Uterus (tissue), 4 donors: ENCODE measurements around the gene SLC8A1. TPM values are rescaled to one million over a fixed set of nuclear protein-coding genes. Genes with fewer than 3 reads are reported as not detected.

Experiments used
- DNase-seq, 2 donors: peaks; one replicate each; pipeline ENCODE4 v3.0.0-alpha.2; 2019 to 2020
- H3K27ac ChIP-seq, 2 donors: fragments of 200-600 bp; sonication (generic); 1 replicate in 1 of 2; 2 replicates in 1 of 2; pipeline ENCODE4 v1.5.1; 2016 to 2018
- H3K27me3 ChIP-seq, 2 donors: fragments of 200-600 bp; sonication (generic); one replicate each; pipeline ENCODE4 v1.5.1; 2018 to 2019; ENCODE audit warnings: control low read depth in 1 of 2
- H3K36me3 ChIP-seq, 2 donors: fragments of 200-600 bp; sonication (generic); one replicate each; pipeline ENCODE4 v1.5.1; 2019; ENCODE audit warnings: control low read depth in 1 of 2
- H3K4me1 ChIP-seq, 2 donors: fragments of 200-600 bp; sonication (generic); one replicate each; pipeline ENCODE4 v1.5.1; 2018 to 2019; ENCODE audit warnings: control low read depth in 1 of 2
- H3K4me3 ChIP-seq, 2 donors: fragments of 200-600 bp; sonication (generic); 1 replicate in 1 of 2; 2 replicates in 1 of 2; pipeline ENCODE4 v1.5.1; 2018 to 2019; ENCODE audit warnings: mild to moderate bottlenecking in 1 of 2
- H3K9me3 ChIP-seq, 2 donors: fragments of 200-600 bp; sonication (generic); one replicate each; pipeline ENCODE4 v1.5.1; 2019; ENCODE audit warnings: control low read depth in 1 of 2
- POLR2A ChIP-seq, 2 donors: fragments of 450-650 bp; IDR thresholded peaks; one replicate each; pipeline ENCODE4 v1.6.1; 2016; ENCODE audit warnings: antibody characterized with exemption in 2 of 2, mild to moderate bottlenecking in 1 of 2, moderate library complexity in 1 of 2
- intact Hi-C: fragments of 100-400 bp; cut with DNase I; formaldehyde crosslinking; loops from one replicate; pipeline ENCODE4 v1.15.1; 2023; ENCODE audit warnings: low total_unique reads
- total RNA-seq, 4 donors: library from RNA; depleted of rRNA in 3 of 4; stranded (reverse); fragments of >200 nt in 3 of 4; gene quantifications; one replicate each; pipeline versions ENCODE4 v1.1.0 to v1.2.4, GENCODE V29; 2014 to 2023
- TF ChIP-seq, protein P1 (sequence below), 4 experiments: fragments of 200-600 bp in 2 of 4; fragments of 450-650 bp in 2 of 4; sonication (generic) in 2 of 4; IDR thresholded peaks; one replicate each; pipeline ENCODE4 v1.5.1; 2016 to 2019; ENCODE audit warnings: antibody characterized with exemption in 4 of 4, mild to moderate bottlenecking in 2 of 4, moderate library complexity in 1 of 4
- donor health status: DM: yes; HTN: yes; CAD: no.

The SLC8A1 gene
- total RNA-seq, 4 donors from 2014 or later, result 61.2 to 257 (median 140) TPM

DNA sequence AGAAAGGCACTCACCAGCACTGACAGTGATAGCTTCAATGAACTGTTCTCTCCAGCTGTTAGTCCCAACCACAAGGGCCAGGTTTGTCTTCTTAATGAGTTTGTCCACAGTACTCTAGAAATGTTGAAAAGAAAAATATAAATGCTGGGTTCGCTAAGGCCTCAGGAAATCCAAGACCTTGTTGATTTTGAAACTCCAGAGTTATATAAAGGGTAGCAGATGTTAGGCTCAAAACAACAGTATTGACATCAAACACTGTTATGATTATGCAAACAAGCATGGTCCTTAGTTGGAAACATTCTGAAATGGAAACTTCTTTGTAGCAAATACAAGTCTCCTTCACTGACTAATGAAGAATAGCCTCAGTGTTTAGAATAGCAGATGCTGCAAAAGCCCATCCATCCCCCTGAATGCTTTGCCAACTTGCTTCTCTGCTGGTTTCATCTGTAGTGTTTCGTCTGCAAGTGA, 291.1 kb downstream of the SLC8A1 start:
- intact Hi-C loops, result no loop called here
- H3K27ac ChIP-seq, result no peak overlapping the region
- H3K4me1 ChIP-seq, result no peaks in the 10 kb centered on the region
- no peaks in the 10 kb centered on the region for H3K9me3 ChIP-seq
- no peaks in the 10 kb centered on the region for H3K36me3 ChIP-seq
- no peaks in the 10 kb centered on the region for H3K27me3 ChIP-seq
- TF ChIP-seq POLR2A (IDR thresholded peaks at IDR 0.05), result no peak
- TF ChIP-seq, protein P1, sequence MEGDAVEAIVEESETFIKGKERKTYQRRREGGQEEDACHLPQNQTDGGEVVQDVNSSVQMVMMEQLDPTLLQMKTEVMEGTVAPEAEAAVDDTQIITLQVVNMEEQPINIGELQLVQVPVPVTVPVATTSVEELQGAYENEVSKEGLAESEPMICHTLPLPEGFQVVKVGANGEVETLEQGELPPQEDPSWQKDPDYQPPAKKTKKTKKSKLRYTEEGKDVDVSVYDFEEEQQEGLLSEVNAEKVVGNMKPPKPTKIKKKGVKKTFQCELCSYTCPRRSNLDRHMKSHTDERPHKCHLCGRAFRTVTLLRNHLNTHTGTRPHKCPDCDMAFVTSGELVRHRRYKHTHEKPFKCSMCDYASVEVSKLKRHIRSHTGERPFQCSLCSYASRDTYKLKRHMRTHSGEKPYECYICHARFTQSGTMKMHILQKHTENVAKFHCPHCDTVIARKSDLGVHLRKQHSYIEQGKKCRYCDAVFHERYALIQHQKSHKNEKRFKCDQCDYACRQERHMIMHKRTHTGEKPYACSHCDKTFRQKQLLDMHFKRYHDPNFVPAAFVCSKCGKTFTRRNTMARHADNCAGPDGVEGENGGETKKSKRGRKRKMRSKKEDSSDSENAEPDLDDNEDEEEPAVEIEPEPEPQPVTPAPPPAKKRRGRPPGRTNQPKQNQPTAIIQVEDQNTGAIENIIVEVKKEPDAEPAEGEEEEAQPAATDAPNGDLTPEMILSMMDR (IDR thresholded peaks at IDR 0.05), result no peak
- no peak for DNase-seq
- no peak overlapping the region for H3K4me3 ChIP-seq

DNA sequence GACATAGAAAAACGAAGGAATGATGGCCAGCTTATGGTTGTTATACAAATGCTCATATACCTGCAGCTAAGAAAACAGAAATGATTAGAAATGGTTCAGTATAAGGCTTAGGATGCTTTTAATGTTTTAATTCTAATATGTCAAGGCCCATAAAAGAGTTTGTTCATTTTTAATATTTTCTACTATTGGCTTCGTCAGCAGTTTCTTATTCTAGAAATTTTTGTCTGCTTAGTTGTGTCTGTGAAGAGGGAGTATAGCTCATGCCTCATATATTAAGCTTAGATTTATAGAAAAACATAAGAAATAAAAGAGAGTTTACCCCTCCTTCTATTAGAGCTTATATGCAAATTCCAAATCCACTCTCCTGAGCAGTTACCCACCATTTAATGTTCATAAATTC, 292.6 kb downstream of the SLC8A1 start:
- no peaks in the 10 kb centered on the region for H3K9me3 ChIP-seq

DNA sequence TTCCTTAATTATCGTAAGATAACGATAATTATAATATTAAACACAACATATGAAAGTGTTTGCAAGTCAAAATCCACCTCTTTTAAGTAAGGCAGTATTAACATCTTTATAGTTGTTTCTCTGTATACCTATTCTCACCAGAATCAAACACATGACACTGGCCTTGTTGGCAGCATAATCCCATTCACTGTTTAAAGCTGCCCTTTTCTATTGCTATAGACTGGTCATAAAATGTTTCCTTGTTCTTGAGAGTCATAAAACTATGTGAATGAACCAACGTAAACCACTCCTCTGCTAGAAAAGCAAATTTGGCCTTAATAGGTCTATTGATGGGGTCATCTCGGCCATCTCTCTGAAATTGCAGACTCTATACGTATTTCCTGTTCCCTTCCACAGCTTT, 293.1 kb downstream of the SLC8A1 start:
- Histone ChIP-seq H3K4me1 (no peaks in the 10 kb centered on the region), H3K9me3 (no peaks in the 10 kb centered on the region), H3K36me3 (no peaks in the 10 kb centered on the region), H3K27ac (no peak overlapping the region), H3K4me3 (no peak overlapping the region), H3K27me3 (no peaks in the 10 kb centered on the region)
- intact Hi-C loops, result no loop called here
- no peak for DNase-seq
- TF ChIP-seq POLR2A (IDR thresholded peaks at IDR 0.05), result no peak
- TF ChIP-seq, protein P1 (IDR thresholded peaks at IDR 0.05), result no peak

More for the DNA sequence above, 292.6 kb downstream of the SLC8A1 start:
- no peak overlapping the region for H3K4me3 ChIP-seq
- H3K36me3 ChIP-seq, result no peaks in the 10 kb centered on the region
- TF ChIP-seq, protein P1 (IDR thresholded peaks at IDR 0.05), result no peak
- no peak for TF ChIP-seq POLR2A (IDR thresholded peaks at IDR 0.05)
- H3K27ac ChIP-seq, result no peak overlapping the region
- intact Hi-C loops, result no loop called here
- no peak for DNase-seq
- H3K4me1 ChIP-seq, result no peaks in the 10 kb centered on the region
- no peaks in the 10 kb centered on the region for H3K27me3 ChIP-seq

DNA sequence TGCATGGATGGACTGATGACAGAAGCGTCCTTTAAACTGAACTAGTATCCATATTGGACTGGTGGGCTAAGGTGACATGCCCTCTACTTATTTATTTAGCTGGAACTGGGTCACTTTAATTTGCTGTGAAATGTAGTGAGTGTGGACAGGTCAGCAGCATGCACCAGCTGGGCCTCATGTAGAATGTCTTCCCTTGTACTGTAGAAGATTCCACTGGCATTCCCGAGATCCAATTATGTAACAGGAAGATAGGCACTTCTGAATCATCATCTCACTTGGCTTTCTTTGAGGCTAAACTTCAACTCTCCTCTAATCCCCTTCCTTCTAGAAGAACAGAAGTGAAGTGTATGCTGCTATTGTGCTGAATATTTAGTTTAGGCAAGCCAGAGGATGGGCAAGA, 296.2 kb downstream of the SLC8A1 start:
- no peaks in the 10 kb centered on the region for H3K9me3 ChIP-seq
- H3K27ac ChIP-seq, result no peak overlapping the region
- no peaks in the 10 kb centered on the region for H3K36me3 ChIP-seq
- H3K27me3 ChIP-seq, result no peaks in the 10 kb centered on the region
- H3K4me3 ChIP-seq, result no peak overlapping the region
- no peak for TF ChIP-seq POLR2A (IDR thresholded peaks at IDR 0.05)
- TF ChIP-seq, protein P1 (IDR thresholded peaks at IDR 0.05), result no peak
- no peaks in the 10 kb centered on the region for H3K4me1 ChIP-seq
- no peak for DNase-seq
- intact Hi-C loops, result no loop called here

DNA sequence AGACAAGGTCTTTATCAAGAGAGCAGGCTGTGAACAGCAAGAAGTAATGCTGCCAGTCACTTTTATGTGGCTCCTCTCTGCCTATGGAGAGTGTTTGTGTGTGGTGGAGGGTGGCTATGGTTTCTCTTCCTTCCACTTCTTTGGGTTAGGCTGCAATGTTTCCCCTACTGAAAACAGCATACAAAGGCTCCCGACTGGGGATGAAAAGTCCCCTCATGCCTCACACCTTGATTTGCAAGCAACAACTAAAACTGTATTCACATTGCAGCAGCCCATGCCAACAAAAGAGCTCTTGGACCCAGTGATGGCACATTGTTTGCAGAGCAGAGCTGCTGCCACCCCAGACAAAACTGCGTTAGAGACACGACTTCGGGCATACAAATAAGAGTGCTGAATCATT, 301.6 kb downstream of the SLC8A1 start:
- H3K27ac ChIP-seq, result no peak overlapping the region
- H3K4me1 ChIP-seq, result no peaks in the 10 kb centered on the region
- TF ChIP-seq, protein P1 (IDR thresholded peaks at IDR 0.05), result no peak
- no peak for TF ChIP-seq POLR2A (IDR thresholded peaks at IDR 0.05)
- no peaks in the 10 kb centered on the region for H3K36me3 ChIP-seq
- H3K4me3 ChIP-seq, result no peak overlapping the region
- no peaks in the 10 kb centered on the region for H3K9me3 ChIP-seq
- DNase-seq, result no peak
- H3K27me3 ChIP-seq, result no peaks in the 10 kb centered on the region
- intact Hi-C loops, result no loop called here
